ENCODE measurements around the gene MVD.

DNA sequence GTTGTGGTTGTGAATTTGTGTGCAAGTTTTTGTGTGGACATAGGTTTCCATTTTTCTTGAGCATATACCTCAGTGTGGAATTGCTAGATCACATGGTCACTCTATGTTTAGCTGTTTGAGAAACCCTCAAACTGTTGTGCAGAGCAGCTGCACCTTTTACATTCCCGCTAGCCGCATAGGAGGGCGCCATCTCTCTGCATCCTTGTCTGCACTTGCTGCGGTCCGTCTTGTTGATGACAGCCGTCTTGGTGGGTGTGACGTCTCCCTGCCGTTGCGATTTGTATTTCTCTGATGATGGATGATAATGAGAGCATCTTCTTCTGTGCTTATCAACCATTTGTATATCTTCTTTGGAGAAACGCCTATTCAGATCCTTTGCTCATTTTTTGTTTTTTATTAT lies 49.6 kb downstream of the MVD start:
- TF ChIP-seq TAF1 (IDR thresholded peaks at IDR 0.05; ENCODE audit: borderline replicate concordance, insufficient read depth, low read length) (no peak), POLR2AphosphoS5 (IDR thresholded peaks at IDR 0.05; ENCODE audit: low read depth, low read length) (no peak)
- TF ChIP-seq, protein P1, sequence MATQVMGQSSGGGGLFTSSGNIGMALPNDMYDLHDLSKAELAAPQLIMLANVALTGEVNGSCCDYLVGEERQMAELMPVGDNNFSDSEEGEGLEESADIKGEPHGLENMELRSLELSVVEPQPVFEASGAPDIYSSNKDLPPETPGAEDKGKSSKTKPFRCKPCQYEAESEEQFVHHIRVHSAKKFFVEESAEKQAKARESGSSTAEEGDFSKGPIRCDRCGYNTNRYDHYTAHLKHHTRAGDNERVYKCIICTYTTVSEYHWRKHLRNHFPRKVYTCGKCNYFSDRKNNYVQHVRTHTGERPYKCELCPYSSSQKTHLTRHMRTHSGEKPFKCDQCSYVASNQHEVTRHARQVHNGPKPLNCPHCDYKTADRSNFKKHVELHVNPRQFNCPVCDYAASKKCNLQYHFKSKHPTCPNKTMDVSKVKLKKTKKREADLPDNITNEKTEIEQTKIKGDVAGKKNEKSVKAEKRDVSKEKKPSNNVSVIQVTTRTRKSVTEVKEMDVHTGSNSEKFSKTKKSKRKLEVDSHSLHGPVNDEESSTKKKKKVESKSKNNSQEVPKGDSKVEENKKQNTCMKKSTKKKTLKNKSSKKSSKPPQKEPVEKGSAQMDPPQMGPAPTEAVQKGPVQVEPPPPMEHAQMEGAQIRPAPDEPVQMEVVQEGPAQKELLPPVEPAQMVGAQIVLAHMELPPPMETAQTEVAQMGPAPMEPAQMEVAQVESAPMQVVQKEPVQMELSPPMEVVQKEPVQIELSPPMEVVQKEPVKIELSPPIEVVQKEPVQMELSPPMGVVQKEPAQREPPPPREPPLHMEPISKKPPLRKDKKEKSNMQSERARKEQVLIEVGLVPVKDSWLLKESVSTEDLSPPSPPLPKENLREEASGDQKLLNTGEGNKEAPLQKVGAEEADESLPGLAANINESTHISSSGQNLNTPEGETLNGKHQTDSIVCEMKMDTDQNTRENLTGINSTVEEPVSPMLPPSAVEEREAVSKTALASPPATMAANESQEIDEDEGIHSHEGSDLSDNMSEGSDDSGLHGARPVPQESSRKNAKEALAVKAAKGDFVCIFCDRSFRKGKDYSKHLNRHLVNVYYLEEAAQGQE (IDR thresholded peaks at IDR 0.05; ENCODE audit: insufficient read depth in 1 of 2, low read depth in 2 of 2, low read length in 2 of 2) = no peak
